GM12873 (cell line): ENCODE measurements around the gene CNTNAP2.

ENCODE experiments used
- TF ChIP-seq, protein P1 (sequence below): IDR thresholded peaks from 2 replicates; pipeline ENCODE4 v1.5.1; 2012; ENCODE audit warnings: low read depth, mild to moderate bottlenecking, moderate library complexity, low read length, control low read depth; ENCODE audit not compliant: insufficient read depth; ENCODE audit errors: missing control alignments

The CNTNAP2 gene

DNA sequence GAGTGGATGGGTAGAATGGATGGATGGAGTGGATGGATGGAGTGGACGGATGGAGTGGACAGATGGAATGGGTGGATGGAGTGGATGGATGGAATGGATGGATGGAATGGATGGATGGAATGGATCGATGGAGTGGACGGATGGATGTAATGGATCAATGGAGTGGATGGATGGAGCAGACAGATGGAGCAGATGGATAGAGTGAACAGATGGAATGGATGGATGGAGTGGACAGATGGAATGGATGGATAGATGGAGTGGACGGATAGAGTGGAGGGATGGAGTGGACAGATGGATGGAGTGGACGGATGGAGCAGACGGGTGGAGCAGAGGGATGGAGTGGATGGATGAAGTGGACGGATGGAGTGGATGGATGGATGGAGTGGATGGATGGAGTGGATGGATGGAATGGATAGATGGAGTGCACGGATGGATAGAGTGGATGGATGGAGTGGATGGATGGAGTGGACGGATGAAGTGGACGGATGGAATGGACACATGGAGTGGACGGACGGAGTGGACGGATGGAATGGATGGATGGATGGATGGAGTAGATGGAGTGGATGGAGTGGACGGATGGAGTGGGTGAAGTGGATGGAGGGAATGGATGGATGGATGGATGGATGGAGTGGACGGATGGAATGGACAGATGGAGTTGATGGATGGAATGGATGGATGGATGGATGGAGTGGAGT lies 2213.7 kb downstream of the CNTNAP2 start:
- TF ChIP-seq, protein P1, sequence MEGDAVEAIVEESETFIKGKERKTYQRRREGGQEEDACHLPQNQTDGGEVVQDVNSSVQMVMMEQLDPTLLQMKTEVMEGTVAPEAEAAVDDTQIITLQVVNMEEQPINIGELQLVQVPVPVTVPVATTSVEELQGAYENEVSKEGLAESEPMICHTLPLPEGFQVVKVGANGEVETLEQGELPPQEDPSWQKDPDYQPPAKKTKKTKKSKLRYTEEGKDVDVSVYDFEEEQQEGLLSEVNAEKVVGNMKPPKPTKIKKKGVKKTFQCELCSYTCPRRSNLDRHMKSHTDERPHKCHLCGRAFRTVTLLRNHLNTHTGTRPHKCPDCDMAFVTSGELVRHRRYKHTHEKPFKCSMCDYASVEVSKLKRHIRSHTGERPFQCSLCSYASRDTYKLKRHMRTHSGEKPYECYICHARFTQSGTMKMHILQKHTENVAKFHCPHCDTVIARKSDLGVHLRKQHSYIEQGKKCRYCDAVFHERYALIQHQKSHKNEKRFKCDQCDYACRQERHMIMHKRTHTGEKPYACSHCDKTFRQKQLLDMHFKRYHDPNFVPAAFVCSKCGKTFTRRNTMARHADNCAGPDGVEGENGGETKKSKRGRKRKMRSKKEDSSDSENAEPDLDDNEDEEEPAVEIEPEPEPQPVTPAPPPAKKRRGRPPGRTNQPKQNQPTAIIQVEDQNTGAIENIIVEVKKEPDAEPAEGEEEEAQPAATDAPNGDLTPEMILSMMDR = no peak

DNA sequence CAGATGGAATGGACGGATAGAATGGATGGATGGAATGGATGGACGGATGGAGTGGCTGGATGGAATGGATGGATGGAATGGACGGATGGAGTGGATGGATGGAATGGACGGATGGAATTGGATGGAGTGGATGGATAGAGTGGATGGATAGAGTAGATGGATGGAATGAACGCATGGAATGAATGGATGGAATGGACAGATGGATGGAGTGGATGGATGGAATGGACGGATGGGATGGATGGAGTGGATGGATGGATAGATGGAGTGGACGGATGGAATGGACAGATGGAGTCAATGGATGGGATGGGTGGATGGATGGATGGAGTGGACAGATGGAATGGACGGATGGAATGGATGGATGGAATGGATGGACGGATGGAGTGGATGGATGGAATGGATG lies 2214.2 kb downstream of the CNTNAP2 start:
- TF ChIP-seq, protein P1 = no peak

DNA sequence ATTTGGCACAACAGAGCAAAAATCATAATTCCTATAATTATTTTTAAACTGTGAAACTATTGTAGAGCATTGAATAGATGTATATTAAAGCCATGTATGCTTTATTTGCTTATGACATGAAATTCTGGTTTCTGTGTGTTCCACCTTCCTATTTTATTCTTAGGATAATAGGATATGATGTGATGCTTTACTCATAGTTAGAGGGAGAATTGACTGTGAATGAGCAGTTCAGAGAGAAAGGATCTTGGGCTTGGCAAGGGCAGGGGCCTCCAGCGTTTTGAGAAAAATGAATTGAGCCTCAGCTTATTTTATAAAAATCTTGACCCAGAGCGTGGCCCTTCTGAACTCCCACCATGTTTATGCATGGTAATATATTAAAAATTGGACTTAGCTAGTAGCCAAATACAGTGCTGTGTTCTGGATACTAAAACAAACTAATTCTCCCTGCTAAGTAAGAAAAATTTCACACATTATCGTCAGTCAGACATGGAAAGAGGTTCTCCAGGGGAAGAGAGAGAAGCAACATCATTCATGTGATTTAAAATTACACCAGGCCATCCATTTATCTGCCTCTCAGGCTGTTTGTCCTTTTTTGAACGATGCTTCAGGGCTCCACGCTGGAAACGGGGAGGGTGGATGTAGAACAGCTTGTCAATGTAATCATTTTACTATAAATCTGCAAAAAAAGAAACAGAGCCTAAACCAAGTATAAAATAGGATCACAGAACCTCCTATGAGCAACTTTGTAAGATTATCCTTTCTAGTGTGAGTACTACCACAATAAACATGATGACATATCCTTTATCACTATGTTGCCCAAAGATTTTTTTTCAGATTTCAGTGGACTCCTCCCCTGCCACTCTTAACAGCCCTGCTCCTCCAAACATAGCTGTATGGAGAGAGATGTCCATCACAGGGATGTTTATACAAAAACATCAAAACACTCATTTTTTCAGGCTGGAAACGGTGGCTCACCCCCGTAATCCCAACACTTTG lies 2215.9 kb downstream of the CNTNAP2 start:
- TF ChIP-seq, protein P1 = no peak

DNA sequence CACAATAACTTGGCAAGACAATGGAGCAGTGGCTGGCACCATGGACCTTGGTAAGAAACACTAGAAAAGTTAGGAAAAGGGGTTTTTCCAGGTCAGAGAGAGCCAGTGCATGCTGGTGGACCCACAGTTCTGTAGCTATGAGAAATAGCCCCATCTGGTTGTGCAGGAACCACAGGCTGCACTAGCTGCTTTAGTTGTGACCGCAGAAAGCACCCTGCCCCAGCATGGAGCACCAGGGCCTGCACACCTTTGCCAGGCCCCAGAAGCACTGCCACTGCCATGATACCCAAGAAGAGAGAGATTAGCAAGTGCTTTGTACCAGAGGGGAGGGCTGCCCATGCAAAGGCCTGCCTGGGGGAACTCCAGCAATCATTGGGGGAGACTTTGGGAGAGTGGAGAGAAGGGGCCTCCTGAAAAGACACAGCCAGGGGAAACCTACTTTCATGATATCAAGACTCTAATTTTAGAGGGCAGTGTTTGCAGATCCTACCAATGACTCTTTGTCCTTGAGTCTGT lies 2217.9 kb downstream of the CNTNAP2 start:
- TF ChIP-seq, protein P1 = no peak

DNA sequence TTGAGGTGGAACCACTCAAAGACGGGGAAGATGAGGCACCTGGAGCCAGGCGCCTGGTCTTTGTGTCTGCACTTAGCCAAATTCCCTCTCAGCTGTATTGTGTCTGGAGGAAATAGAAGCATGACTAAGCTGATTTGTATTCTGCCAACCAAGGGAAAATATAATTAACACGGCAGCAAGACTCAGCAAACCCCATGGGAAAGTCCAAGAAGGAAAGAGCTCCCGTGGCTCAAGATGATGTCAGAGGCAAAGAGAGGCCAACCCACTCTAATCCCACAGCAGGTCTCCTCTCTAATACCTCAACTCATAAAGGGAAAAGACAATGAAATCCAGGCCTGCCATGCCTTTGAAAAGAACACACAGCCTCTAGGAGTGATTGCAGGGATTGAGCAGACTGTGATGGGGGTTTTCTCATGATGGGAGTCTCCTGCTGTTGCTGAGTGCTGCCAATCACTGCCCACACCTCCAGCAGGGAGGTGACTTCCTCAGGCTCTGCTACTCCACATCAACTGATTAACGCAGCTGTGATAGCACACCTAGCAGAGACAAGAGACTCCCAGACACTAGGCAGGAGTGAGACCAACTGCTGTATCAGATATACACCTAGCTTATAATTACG lies 2218.5 kb downstream of the CNTNAP2 start:
- TF ChIP-seq, protein P1 = no peak

DNA sequence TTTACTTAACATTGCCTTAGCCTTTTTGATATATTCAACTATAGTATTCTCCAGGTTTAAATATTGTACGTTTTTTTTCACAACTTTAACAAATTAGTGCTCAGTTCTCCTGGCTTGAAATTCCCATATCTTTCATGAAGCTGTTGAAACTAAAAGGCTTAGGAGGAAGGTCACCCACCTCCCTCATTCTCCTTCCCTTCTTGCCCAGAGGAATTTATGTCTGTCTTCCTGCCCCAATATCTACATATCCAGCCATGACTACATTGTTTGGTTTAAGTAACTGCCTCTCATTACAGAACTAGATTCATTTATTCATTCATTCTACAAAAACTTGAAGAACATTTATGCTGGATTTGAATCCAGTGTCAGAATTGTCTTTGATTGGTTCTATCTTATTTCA lies 2219.2 kb downstream of the CNTNAP2 start:
- TF ChIP-seq, protein P1 = no peak

DNA sequence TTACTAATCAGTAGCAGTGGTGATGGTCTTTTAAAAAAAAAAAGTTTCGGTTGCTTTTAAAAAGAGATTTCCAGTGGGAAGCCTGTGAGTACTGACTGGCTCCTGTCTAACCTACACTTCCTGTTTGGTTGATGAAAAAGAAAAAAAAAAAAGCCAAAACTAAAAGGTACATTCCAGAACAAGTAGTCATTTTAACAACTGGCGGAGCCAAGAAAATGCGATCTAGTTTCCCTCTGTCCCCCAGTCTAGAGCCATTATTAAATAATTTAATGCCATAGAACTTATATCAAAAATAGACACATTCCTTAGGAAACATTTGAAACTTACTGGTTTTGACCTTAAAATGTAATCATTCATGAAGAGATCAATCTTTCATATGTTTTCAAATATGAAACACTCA lies 2219.8 kb downstream of the CNTNAP2 start:
- TF ChIP-seq, protein P1 = no peak
